Vagina (tissue), 2 donors: ENCODE results near the gene ARG2. TPM values are rescaled to one million over a fixed set of nuclear protein-coding genes. Genes with fewer than 3 reads are reported as not detected.

Source experiments
- DNase-seq, 2 donors: peaks; one replicate each; pipeline ENCODE4 v3.0.0-alpha.2; 2017; ENCODE audit errors: extremely low spot score in 2 of 2
- H3K27ac ChIP-seq: fragments of 200-600 bp; sonication (generic); one replicate; pipeline ENCODE4 v1.5.1; 2019
- H3K27me3 ChIP-seq: fragments of 200-600 bp; sonication (generic); one replicate; pipeline ENCODE4 v1.5.1; 2019
- H3K36me3 ChIP-seq, 2 donors: fragments of 200-600 bp; sonication (generic); one replicate each; pipeline ENCODE4 v1.5.1; 2017 to 2019
- H3K4me1 ChIP-seq: fragments of 200-600 bp; sonication (generic); one replicate; pipeline ENCODE4 v1.5.1; 2019
- H3K4me3 ChIP-seq, 2 donors: fragments of 200-600 bp; sonication (generic); 1 replicate in 1 of 2; 2 replicates in 1 of 2; pipeline ENCODE4 v1.5.1; 2016 to 2019
- H3K9me3 ChIP-seq: fragments of 200-600 bp; sonication (generic); one replicate; pipeline ENCODE4 v1.5.1; 2019
- POLR2A ChIP-seq, 2 donors: fragments of 450-650 bp; IDR thresholded peaks; one replicate each; pipeline ENCODE4 v1.6.1; 2017; ENCODE audit warnings: antibody characterized with exemption in 2 of 2, mild to moderate bottlenecking in 2 of 2, moderate library complexity in 2 of 2
- POLR2AphosphoS5 ChIP-seq, 2 donors: sonication (generic); formaldehyde crosslinking; IDR thresholded peaks; one replicate each; pipeline ENCODE4 v1.9.0; 2017; ENCODE audit warnings: antibody characterized with exemption in 2 of 2, mild to moderate bottlenecking in 2 of 2, low read depth in 1 of 2; ENCODE audit not compliant: insufficient read depth in 1 of 2
- intact Hi-C: fragments of 100-400 bp; cut with DNase I; formaldehyde crosslinking; loops from one replicate; pipeline ENCODE4 v1.15.1; 2023
- total RNA-seq: library from RNA; depleted of rRNA; stranded (reverse); fragments of >200 nt; gene quantifications from one replicate; pipeline ENCODE4 v1.2.3, GENCODE V29; 2016
- TF ChIP-seq, protein P1 (sequence below), 3 experiments: fragments of 450-650 bp in 2 of 3; fragments of 200-600 bp in 1 of 3; sonication (generic) in 1 of 3; IDR thresholded peaks; one replicate each; pipeline ENCODE4 v1.5.1; 2017 to 2019; ENCODE audit warnings: antibody characterized with exemption in 3 of 3, mild to moderate bottlenecking in 2 of 3, moderate library complexity in 2 of 3

ARG2 gene
- total RNA-seq, result 14.2 TPM

DNA sequence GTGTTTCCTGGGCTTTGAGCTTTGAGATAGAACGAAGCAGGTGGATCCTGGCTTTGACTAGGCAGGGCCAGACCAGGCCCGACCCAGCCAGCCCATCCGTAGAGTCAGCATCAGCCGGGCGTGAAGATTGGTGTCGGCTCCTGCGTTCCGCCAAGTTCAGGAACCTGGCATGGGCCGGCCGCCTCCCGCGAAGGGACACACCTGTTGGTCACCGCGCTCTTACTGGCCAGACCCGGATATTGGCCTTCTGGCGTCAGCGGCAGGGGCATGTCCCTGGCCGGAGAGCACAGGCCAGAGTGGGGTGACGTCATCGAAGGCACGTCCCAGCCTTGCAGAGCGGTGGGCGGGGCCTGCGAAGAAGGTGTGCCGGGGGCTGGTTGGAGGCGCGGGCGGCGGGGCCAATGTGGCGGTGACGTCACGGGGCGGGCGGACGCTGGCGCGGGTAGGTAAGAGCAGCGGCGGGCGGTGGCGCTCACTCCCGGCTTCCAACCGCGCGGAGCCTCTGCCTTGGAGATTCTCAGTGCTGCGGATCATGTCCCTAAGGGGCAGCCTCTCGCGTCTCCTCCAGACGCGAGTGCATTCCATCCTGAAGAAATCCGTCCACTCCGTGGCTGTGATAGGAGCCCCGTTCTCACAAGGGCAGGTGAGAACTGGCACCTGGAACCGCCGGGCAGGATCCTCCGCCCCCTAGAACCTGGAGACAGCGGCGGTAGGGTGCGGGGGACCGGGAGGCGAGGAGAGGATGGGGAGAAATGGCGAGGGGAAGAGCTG lies at the start of gene ARG2:
Gene ARG2, plus strand, starts transcription at position 475 of the 771 bp plus-strand sequence. Its CDS starts 58 bp downstream, at position 533.
- no peaks in the 10 kb centered on the region for H3K9me3 ChIP-seq
- TF ChIP-seq POLR2A (IDR thresholded peaks at IDR 0.05) (peak in 1 of 2 donors; percentile 63), POLR2AphosphoS5 (IDR thresholded peaks at IDR 0.05; ENCODE audit: insufficient read depth in 1 of 2, low read depth in 1 of 2) (peak; percentile 75 to 91)
- TF ChIP-seq, protein P1, sequence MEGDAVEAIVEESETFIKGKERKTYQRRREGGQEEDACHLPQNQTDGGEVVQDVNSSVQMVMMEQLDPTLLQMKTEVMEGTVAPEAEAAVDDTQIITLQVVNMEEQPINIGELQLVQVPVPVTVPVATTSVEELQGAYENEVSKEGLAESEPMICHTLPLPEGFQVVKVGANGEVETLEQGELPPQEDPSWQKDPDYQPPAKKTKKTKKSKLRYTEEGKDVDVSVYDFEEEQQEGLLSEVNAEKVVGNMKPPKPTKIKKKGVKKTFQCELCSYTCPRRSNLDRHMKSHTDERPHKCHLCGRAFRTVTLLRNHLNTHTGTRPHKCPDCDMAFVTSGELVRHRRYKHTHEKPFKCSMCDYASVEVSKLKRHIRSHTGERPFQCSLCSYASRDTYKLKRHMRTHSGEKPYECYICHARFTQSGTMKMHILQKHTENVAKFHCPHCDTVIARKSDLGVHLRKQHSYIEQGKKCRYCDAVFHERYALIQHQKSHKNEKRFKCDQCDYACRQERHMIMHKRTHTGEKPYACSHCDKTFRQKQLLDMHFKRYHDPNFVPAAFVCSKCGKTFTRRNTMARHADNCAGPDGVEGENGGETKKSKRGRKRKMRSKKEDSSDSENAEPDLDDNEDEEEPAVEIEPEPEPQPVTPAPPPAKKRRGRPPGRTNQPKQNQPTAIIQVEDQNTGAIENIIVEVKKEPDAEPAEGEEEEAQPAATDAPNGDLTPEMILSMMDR (IDR thresholded peaks at IDR 0.05), result no peak
- peak within 1 kb of the TSS; percentile 86 for H3K27ac ChIP-seq
- peak; percentile 97 to 99 for DNase-seq
- H3K36me3 ChIP-seq, result no peaks in the 10 kb centered on the region
- intact Hi-C loops, result loop anchor here (5.0 kb wide), 1 partner anchor 48 kb away; no protein-coding TSS in a partner anchor
- peak within 1 kb of the TSS; percentile 61 to 75 for H3K4me3 ChIP-seq
- H3K4me1 ChIP-seq, result peaks cover 29% of the 10 kb centered on the region
- no peaks in the 10 kb centered on the region for H3K27me3 ChIP-seq

DNA sequence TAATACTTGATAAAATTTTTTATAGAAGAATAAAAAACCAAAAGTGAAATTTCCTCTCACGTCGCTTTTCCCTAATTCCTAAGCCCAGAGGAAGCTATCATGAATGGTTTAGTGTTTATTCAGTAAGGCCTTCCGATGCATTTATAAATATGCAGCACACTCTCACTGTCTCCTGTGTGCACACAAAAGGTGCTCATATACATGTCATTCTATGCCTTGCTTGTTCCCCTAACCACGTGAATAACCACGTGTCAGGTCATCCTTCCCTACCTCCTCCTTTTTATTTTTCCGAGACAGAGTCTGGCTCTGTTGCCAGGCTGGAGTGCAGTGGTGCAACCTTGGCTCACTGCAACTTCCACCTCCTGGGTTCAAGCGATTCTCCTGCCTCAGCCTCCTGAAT lies 49.3 kb upstream of the ARG2 start:
- DNase-seq, result no peak
- H3K4me3 ChIP-seq, result no peak overlapping the region
- H3K9me3 ChIP-seq, result no peaks in the 10 kb centered on the region
- no peaks in the 10 kb centered on the region for H3K27me3 ChIP-seq
- intact Hi-C loops, result loop anchor here (10.0 kb wide), 1 partner anchor 146 kb away; no protein-coding TSS in a partner anchor
- no peak overlapping the region for H3K27ac ChIP-seq
- no peaks in the 10 kb centered on the region for H3K36me3 ChIP-seq
- TF ChIP-seq POLR2AphosphoS5 (IDR thresholded peaks at IDR 0.05; ENCODE audit: insufficient read depth in 1 of 2, low read depth in 1 of 2) (no peak), POLR2A (IDR thresholded peaks at IDR 0.05) (no peak)
- TF ChIP-seq, protein P1 (IDR thresholded peaks at IDR 0.05), result no peak
- H3K4me1 ChIP-seq, result no peaks in the 10 kb centered on the region

GRCh38 chr14:67571275-67571990 lies 48.3 kb upstream of the ARG2 start:
- H3K36me3 ChIP-seq, result no peaks in the 10 kb centered on the region
- H3K4me1 ChIP-seq, result no peaks in the 10 kb centered on the region
- H3K27me3 ChIP-seq, result no peaks in the 10 kb centered on the region
- H3K9me3 ChIP-seq, result no peaks in the 10 kb centered on the region
- no peak for DNase-seq
- no peak for TF ChIP-seq POLR2AphosphoS5 (IDR thresholded peaks at IDR 0.05; ENCODE audit: insufficient read depth in 1 of 2, low read depth in 1 of 2)
- TF ChIP-seq, protein P1 (IDR thresholded peaks at IDR 0.05), result peak; percentile 54 to 88 (median 69)
- intact Hi-C loops, result loop anchor here (10.0 kb wide), 1 partner anchor 147 kb away; no protein-coding TSS in a partner anchor
- no peak overlapping the region for H3K27ac ChIP-seq
- H3K4me3 ChIP-seq, result no peak overlapping the region

GRCh38 chr14:67571991-67572323 lies 47.8 kb upstream of the ARG2 start:
- TF ChIP-seq POLR2AphosphoS5 (IDR thresholded peaks at IDR 0.05; ENCODE audit: insufficient read depth in 1 of 2, low read depth in 1 of 2) (no peak), POLR2A (IDR thresholded peaks at IDR 0.05) (no peak)
- TF ChIP-seq, protein P1 (IDR thresholded peaks at IDR 0.05), result no peak
- intact Hi-C loops, result loop anchor here (10.0 kb wide), 1 partner anchor 147 kb away; no protein-coding TSS in a partner anchor
- Histone ChIP-seq H3K4me3 (no peak overlapping the region), H3K9me3 (no peaks in the 10 kb centered on the region), H3K36me3 (no peaks in the 10 kb centered on the region), H3K4me1 (no peaks in the 10 kb centered on the region), H3K27me3 (no peaks in the 10 kb centered on the region), H3K27ac (no peak overlapping the region)
- DNase-seq, result no peak
